GM12874 (cell line): ENCODE measurements around the gene CCNB1.

Source experiments
- TF ChIP-seq, protein P1 (sequence below): IDR thresholded peaks from 2 replicates; pipeline ENCODE4 v1.5.1; 2011; ENCODE audit warnings: low read depth, mild to moderate bottlenecking, control low read depth, low read length, moderate library complexity; ENCODE audit not compliant: insufficient read depth

Gene CCNB1

GRCh38 chr5:69138766-69139165 lies 28.2 kb upstream of the CCNB1 start:
- TF ChIP-seq, protein P1, sequence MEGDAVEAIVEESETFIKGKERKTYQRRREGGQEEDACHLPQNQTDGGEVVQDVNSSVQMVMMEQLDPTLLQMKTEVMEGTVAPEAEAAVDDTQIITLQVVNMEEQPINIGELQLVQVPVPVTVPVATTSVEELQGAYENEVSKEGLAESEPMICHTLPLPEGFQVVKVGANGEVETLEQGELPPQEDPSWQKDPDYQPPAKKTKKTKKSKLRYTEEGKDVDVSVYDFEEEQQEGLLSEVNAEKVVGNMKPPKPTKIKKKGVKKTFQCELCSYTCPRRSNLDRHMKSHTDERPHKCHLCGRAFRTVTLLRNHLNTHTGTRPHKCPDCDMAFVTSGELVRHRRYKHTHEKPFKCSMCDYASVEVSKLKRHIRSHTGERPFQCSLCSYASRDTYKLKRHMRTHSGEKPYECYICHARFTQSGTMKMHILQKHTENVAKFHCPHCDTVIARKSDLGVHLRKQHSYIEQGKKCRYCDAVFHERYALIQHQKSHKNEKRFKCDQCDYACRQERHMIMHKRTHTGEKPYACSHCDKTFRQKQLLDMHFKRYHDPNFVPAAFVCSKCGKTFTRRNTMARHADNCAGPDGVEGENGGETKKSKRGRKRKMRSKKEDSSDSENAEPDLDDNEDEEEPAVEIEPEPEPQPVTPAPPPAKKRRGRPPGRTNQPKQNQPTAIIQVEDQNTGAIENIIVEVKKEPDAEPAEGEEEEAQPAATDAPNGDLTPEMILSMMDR = no peak

- TF ChIP-seq, protein P1 = no peak
These were observed 26.1 kb upstream of the CCNB1 start for GRCh38 chr5:69140827-69141226.

DNA sequence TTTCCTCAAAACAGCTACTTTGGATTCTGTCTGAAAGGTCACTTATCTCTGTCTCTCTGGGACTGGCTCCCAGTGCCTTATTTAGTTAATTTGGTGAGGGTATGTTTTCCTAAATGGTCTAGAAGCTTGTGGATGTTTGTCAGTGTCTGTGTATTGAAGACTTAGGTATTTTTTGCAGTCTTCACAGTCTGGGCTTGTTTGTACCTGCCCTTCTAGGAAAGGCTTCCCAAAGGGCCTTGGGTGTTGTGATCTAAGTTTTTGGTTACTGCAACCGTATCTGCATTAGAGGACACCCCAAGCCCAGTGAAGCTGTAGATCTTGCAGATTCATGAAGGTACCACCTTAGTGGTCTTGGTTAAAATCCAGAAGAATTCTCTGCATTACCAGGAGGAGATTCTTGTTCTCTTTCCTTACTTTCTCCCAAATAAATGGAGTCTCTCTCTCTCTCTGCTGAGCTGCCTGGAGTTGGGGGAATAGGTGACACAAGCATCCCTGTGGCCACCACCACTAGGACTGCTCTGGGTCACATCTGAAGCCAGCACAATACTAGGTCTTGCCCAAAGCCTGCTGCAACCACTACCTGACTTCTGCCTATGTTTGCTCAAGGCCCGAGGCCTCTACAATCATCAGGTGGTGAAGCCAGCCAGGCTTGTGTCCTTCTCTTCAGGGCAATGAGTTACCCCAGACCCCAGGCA lies 17.8 kb upstream of the CCNB1 start:
- TF ChIP-seq, protein P1 = no peak

- TF ChIP-seq, protein P1 = no peak
These were observed 17.3 kb upstream of the CCNB1 start for GRCh38 chr5:69149676-69150010.

GRCh38 chr5:69152731-69153130 lies 14.2 kb upstream of the CCNB1 start:
- TF ChIP-seq, protein P1 = no peak

DNA sequence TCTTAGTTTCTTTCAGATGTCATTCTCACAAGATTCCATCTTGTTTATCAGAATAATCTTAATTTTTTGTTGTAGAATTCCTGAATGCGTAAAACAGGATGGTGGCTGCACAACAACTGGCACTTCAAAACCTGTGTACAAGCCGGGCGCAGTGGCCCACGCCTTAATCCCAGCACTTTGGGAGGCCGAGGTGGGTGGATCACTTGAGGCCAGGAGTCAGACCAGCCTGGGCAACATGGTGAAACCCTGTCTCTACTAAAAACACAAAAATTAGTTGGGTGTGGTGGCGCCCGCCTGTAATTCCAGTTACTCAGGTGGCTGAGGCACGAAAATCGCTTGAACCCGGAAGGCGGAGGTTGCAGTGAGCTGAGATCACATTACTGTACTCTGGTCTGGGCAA lies 10.5 kb upstream of the CCNB1 start:
- TF ChIP-seq, protein P1 = no peak

GRCh38 chr5:69158039-69158438 lies 8.9 kb upstream of the CCNB1 start:
- TF ChIP-seq, protein P1 = no peak
